Hepatocyte (in vitro differentiated cells): ENCODE measurements around the gene EID2. TPM values are rescaled to one million over a fixed set of nuclear protein-coding genes. Genes with fewer than 3 reads are reported as not detected.

Experiments used
- DNase-seq: peaks from one replicate; pipeline ENCODE4 v3.0.0-alpha.2; 2016; ENCODE audit warnings: low spot score
- H2AFZ ChIP-seq: fragments of 200-600 bp; sonication (generic); 2 replicates; pipeline ENCODE4 v1.6.0; 2016; ENCODE audit warnings: antibody characterized with exemption, mild to moderate bottlenecking
- H3K27ac ChIP-seq: fragments of 200-600 bp; sonication (generic); 2 replicates; pipeline ENCODE4 v1.5.1; 2016; ENCODE audit warnings: mild to moderate bottlenecking
- H3K27me3 ChIP-seq: fragments of 200-600 bp; sonication (generic); 2 replicates; pipeline ENCODE4 v1.6.1; 2016
- H3K36me3 ChIP-seq: fragments of 200-600 bp; sonication (generic); replicated peaks from 2 replicates; pipeline ENCODE4 v1.5.1; 2016; ENCODE audit warnings: low read depth; ENCODE audit not compliant: insufficient read depth
- H3K4me1 ChIP-seq: fragments of 200-600 bp; sonication (generic); 2 replicates; pipeline ENCODE4 v1.5.1; 2016; ENCODE audit warnings: mild to moderate bottlenecking, moderate library complexity; ENCODE audit not compliant: insufficient read depth
- H3K4me2 ChIP-seq: fragments of 200-600 bp; sonication (generic); 2 replicates; pipeline ENCODE4 v1.6.0; 2016
- H3K4me3 ChIP-seq: fragments of 200-600 bp; sonication (generic); 2 replicates; pipeline ENCODE4 v1.5.1; 2016; ENCODE audit warnings: mild to moderate bottlenecking
- H3K79me2 ChIP-seq: fragments of 200-600 bp; sonication (generic); 2 replicates; pipeline ENCODE4 v1.6.0; 2017; ENCODE audit warnings: mild to moderate bottlenecking
- H3K9me2 ChIP-seq: fragments of 200-600 bp; sonication (generic); replicated peaks from 2 replicates; pipeline ENCODE4 v1.6.0; 2017; ENCODE audit warnings: mild to moderate bottlenecking; ENCODE audit not compliant: insufficient read depth
- H3K9me3 ChIP-seq: fragments of 200-600 bp; sonication (generic); 2 replicates; pipeline ENCODE4 v1.5.1; 2016; ENCODE audit warnings: low read depth, mild to moderate bottlenecking
- H4K20me1 ChIP-seq: fragments of 200-600 bp; sonication (generic); 2 replicates; pipeline ENCODE4 v1.6.0; 2016; ENCODE audit warnings: mild to moderate bottlenecking; ENCODE audit not compliant: insufficient read depth, poor library complexity, severe bottlenecking
- CTCF ChIP-seq: fragments of 200-600 bp; sonication (generic); IDR thresholded peaks from 2 replicates; pipeline ENCODE4 v1.5.1; 2016; ENCODE audit warnings: antibody characterized with exemption, mild to moderate bottlenecking; ENCODE audit not compliant: poor library complexity
- EZH2 ChIP-seq: fragments of 200-600 bp; sonication (generic); IDR thresholded peaks from 2 replicates; pipeline ENCODE4 v1.6.1; 2016; ENCODE audit warnings: antibody characterized with exemption, mild to moderate bottlenecking, borderline replicate concordance
- EZH2phosphoT487 ChIP-seq: fragments of 200-600 bp; sonication (generic); IDR thresholded peaks from one replicate; pipeline ENCODE4 v1.6.1; 2018; ENCODE audit warnings: antibody characterized with exemption, mild to moderate bottlenecking, low read depth, moderate library complexity; ENCODE audit not compliant: unreplicated experiment, severe bottlenecking
- WGBS: methylation state at CpG from one replicate; pipeline ENCODE4 v1.1.6; 2016; ENCODE audit warnings: low lambda C conversion rate; ENCODE audit errors: missing lambda C conversion rate; 5-methylcytosine and 5-hydroxymethylcytosine counted together
- polyA plus RNA-seq: library from polyadenylated mRNA; unstranded; fragments of >200 nt; fragmentation: Nextera tagmentation; extraction: Ambion mirVana; gene quantifications from 2 replicates; pipeline ENCODE4 v1.2.1, GENCODE V29; 2016
- total RNA-seq: library from RNA; depleted of rRNA; stranded (reverse); fragments of >200 nt; gene quantifications from 2 replicates; pipeline ENCODE4 v1.2.3, GENCODE V29; 2014

Gene EID2
- total RNA-seq, result 13.6 and 18.6 TPM in 2 replicates
- polyA plus RNA-seq, result 29.3 and 34.8 TPM in 2 replicates

GRCh38 chr19:39539518-39540332, at the start of gene EID2:
EID2 (minus strand) TSS chr19:39540161; CDS start chr19:39540079, 82 bp downstream.
- Histone ChIP-seq H4K20me1 (peaks cover 4% of the 10 kb centered on the region), H3K4me1 (peaks cover 12% of the 10 kb centered on the region), H3K4me2 (peak within 1 kb of the TSS; percentile 83), H3K36me3 (no peaks in the 10 kb centered on the region), H3K27ac (peak within 1 kb of the TSS; percentile 92), H3K27me3 (no peaks in the 10 kb centered on the region), H2AFZ (peak within 1 kb of the TSS; percentile 73), H3K79me2 (peaks cover 31% of the 10 kb centered on the region), H3K9me2 (no peaks in the 10 kb centered on the region), H3K4me3 (peak within 1 kb of the TSS; percentile 88), H3K9me3 (no peaks in the 10 kb centered on the region)
- DNase-seq, result peak; percentile 98
- under 1% methylated on average over 73 of the region's 84 CpGs for whole genome bisulfite sequencing
- TF ChIP-seq EZH2 (no peak), CTCF (peak; percentile 70), EZH2phosphoT487 (no peak)

GRCh38 chr19:39588066-39588465, 48.1 kb upstream of the EID2 start:
- no peaks in the 10 kb centered on the region for H3K36me3 ChIP-seq
- H3K79me2 ChIP-seq, result no peaks in the 10 kb centered on the region
- H3K4me2 ChIP-seq, result no peak overlapping the region
- H3K9me3 ChIP-seq, result no peaks in the 10 kb centered on the region
- no peaks in the 10 kb centered on the region for H4K20me1 ChIP-seq
- H2AFZ ChIP-seq, result no peak overlapping the region
- 39% methylated on average over 2 of the region's 2 CpGs for WGBS
- H3K9me2 ChIP-seq, result no peaks in the 10 kb centered on the region
- no peak overlapping the region for H3K4me3 ChIP-seq
- H3K4me1 ChIP-seq, result no peaks in the 10 kb centered on the region
- no peak overlapping the region for H3K27ac ChIP-seq
- no peak for DNase-seq
- H3K27me3 ChIP-seq, result no peaks in the 10 kb centered on the region
- TF ChIP-seq EZH2, result no peak
- TF ChIP-seq CTCF, result no peak
- TF ChIP-seq EZH2phosphoT487, result no peak

- Histone ChIP-seq H3K36me3 (no peaks in the 10 kb centered on the region), H4K20me1 (no peaks in the 10 kb centered on the region), H3K27me3 (no peaks in the 10 kb centered on the region), H3K4me2 (no peak overlapping the region), H3K9me2 (no peaks in the 10 kb centered on the region), H3K4me3 (no peak overlapping the region), H3K9me3 (no peaks in the 10 kb centered on the region), H3K79me2 (no peaks in the 10 kb centered on the region), H3K4me1 (no peaks in the 10 kb centered on the region), H3K27ac (no peak overlapping the region), H2AFZ (no peak overlapping the region)
- 46% methylated on average over 4 of the region's 4 CpGs for WGBS
- no peak for DNase-seq
- TF ChIP-seq EZH2, result no peak
- TF ChIP-seq CTCF, result no peak
- TF ChIP-seq EZH2phosphoT487, result no peak
Observed at GRCh38 chr19:39587496-39587895, 47.5 kb upstream of the EID2 start.
